ENCODE measurements around the gene GRID1. TPM values are rescaled to one million over a fixed set of nuclear protein-coding genes. Genes with fewer than 3 reads are reported as not detected.

The GRID1 gene
- total and polyA plus RNA-seq, 4 donors: 1.1 to 3.8 TPM; not detected in 2

- no peak for ATAC-seq (ENCODE audit: low FRiP score)
- no peaks in the 10 kb centered on the region for H3K4me1 ChIP-seq (ENCODE audit: control insufficient read depth in 1 of 2, insufficient read depth in 2 of 2, low read length in 2 of 2)
- 81 to 90% methylated on average over 6 of the region's 6 CpGs for WGBS, 2 donors
- no peaks in the 10 kb centered on the region for H3K9me3 ChIP-seq (ENCODE audit: control insufficient read depth, low read length)
- DNase-seq: no peak
- H3K27ac ChIP-seq (ENCODE audit: low read depth in 1 of 2, low read length in 2 of 2): no peak overlapping the region
- intact Hi-C loops (cut with DNase I): no loop called here
- H3K27me3 ChIP-seq (ENCODE audit: control insufficient read depth in 1 of 2, insufficient read depth in 2 of 2, low read length in 1 of 2): no peaks in the 10 kb centered on the region
- no peak overlapping the region for H3K4me3 ChIP-seq (ENCODE audit: low read length in 2 of 2)
- H3K36me3 ChIP-seq (ENCODE audit: control insufficient read depth in 1 of 2, insufficient read depth in 2 of 2, low read length in 1 of 2): no peaks in the 10 kb centered on the region
These were observed 446.3 kb downstream of the GRID1 start for GRCh38 chr10:85920311-85920710.

GRCh38 chr10:85919491-85920021 lies 447.0 kb downstream of the GRID1 start:
- Histone ChIP-seq H3K27ac (ENCODE audit: low read depth in 1 of 2, low read length in 2 of 2) (no peak overlapping the region), H3K9me3 (ENCODE audit: control insufficient read depth, low read length) (no peaks in the 10 kb centered on the region), H3K4me1 (ENCODE audit: control insufficient read depth in 1 of 2, insufficient read depth in 2 of 2, low read length in 2 of 2) (no peaks in the 10 kb centered on the region), H3K36me3 (ENCODE audit: control insufficient read depth in 1 of 2, insufficient read depth in 2 of 2, low read length in 1 of 2) (no peaks in the 10 kb centered on the region), H3K4me3 (ENCODE audit: low read length in 2 of 2) (no peak overlapping the region), H3K27me3 (ENCODE audit: control insufficient read depth in 1 of 2, insufficient read depth in 2 of 2, low read length in 1 of 2) (no peaks in the 10 kb centered on the region)
- ATAC-seq (ENCODE audit: low FRiP score) (no peak), DNase-seq (no peak)
- intact Hi-C loops (cut with DNase I): no loop called here
- WGBS, 2 donors: 2 to 6% methylated on average over 4 of the region's 4 CpGs

- no peak overlapping the region for H3K4me3 ChIP-seq (ENCODE audit: low read length in 2 of 2)
- no peak for DNase-seq
- no peak overlapping the region for H3K27ac ChIP-seq (ENCODE audit: low read depth in 1 of 2, low read length in 2 of 2)
- ATAC-seq (ENCODE audit: low FRiP score): no peak
- H3K36me3 ChIP-seq (ENCODE audit: control insufficient read depth in 1 of 2, insufficient read depth in 2 of 2, low read length in 1 of 2): no peaks in the 10 kb centered on the region
- no peaks in the 10 kb centered on the region for H3K4me1 ChIP-seq (ENCODE audit: control insufficient read depth in 1 of 2, insufficient read depth in 2 of 2, low read length in 2 of 2)
- 95 to 98% methylated on average over 3 of the region's 3 CpGs for WGBS, 2 donors
- intact Hi-C loops (cut with DNase I): no loop called here
- no peaks in the 10 kb centered on the region for H3K27me3 ChIP-seq (ENCODE audit: control insufficient read depth in 1 of 2, insufficient read depth in 2 of 2, low read length in 1 of 2)
- no peaks in the 10 kb centered on the region for H3K9me3 ChIP-seq (ENCODE audit: control insufficient read depth, low read length)
These were observed 448.2 kb downstream of the GRID1 start for GRCh38 chr10:85918371-85918770.

GRCh38 chr10:85917601-85918000 lies 449.0 kb downstream of the GRID1 start:
- no peak for ATAC-seq (ENCODE audit: low FRiP score)
- Histone ChIP-seq H3K36me3 (ENCODE audit: control insufficient read depth in 1 of 2, insufficient read depth in 2 of 2, low read length in 1 of 2) (no peaks in the 10 kb centered on the region), H3K4me1 (ENCODE audit: control insufficient read depth in 1 of 2, insufficient read depth in 2 of 2, low read length in 2 of 2) (no peaks in the 10 kb centered on the region), H3K27me3 (ENCODE audit: control insufficient read depth in 1 of 2, insufficient read depth in 2 of 2, low read length in 1 of 2) (no peaks in the 10 kb centered on the region), H3K4me3 (ENCODE audit: low read length in 2 of 2) (no peak overlapping the region), H3K9me3 (ENCODE audit: control insufficient read depth, low read length) (no peaks in the 10 kb centered on the region), H3K27ac (ENCODE audit: low read depth in 1 of 2, low read length in 2 of 2) (no peak overlapping the region)
- no peak for DNase-seq
- 90% methylated on average over 4 of the region's 4 CpGs for WGBS, 2 donors
- intact Hi-C loops (cut with DNase I): no loop called here

GRCh38 chr10:85916994-85917573 lies 449.5 kb downstream of the GRID1 start:
- ATAC-seq (ENCODE audit: low FRiP score) (no peak), DNase-seq (no peak)
- WGBS, 2 donors: 61 to 65% methylated on average over 2 of the region's 2 CpGs
- Histone ChIP-seq H3K4me1 (ENCODE audit: control insufficient read depth in 1 of 2, insufficient read depth in 2 of 2, low read length in 2 of 2) (no peaks in the 10 kb centered on the region), H3K27ac (ENCODE audit: low read depth in 1 of 2, low read length in 2 of 2) (no peak overlapping the region), H3K36me3 (ENCODE audit: control insufficient read depth in 1 of 2, insufficient read depth in 2 of 2, low read length in 1 of 2) (no peaks in the 10 kb centered on the region), H3K9me3 (ENCODE audit: control insufficient read depth, low read length) (no peaks in the 10 kb centered on the region), H3K4me3 (ENCODE audit: low read length in 2 of 2) (no peak overlapping the region), H3K27me3 (ENCODE audit: control insufficient read depth in 1 of 2, insufficient read depth in 2 of 2, low read length in 1 of 2) (no peaks in the 10 kb centered on the region)
- intact Hi-C loops (cut with DNase I): no loop called here

- intact Hi-C loops (cut with DNase I): no loop called here
- no peak for ATAC-seq (ENCODE audit: low FRiP score)
- 21 to 28% methylated on average over 5 of the region's 5 CpGs for WGBS, 2 donors
These were observed 450.3 kb downstream of the GRID1 start for GRCh38 chr10:85916286-85916685.

GRCh38 chr10:85915245-85915846 lies 451.2 kb downstream of the GRID1 start:
- Histone ChIP-seq H3K27me3 (ENCODE audit: control insufficient read depth in 1 of 2, insufficient read depth in 2 of 2, low read length in 1 of 2) (no peaks in the 10 kb centered on the region), H3K27ac (ENCODE audit: low read depth in 1 of 2, low read length in 2 of 2) (no peak overlapping the region), H3K36me3 (ENCODE audit: control insufficient read depth in 1 of 2, insufficient read depth in 2 of 2, low read length in 1 of 2) (no peaks in the 10 kb centered on the region), H3K4me1 (ENCODE audit: control insufficient read depth in 1 of 2, insufficient read depth in 2 of 2, low read length in 2 of 2) (no peaks in the 10 kb centered on the region), H3K9me3 (ENCODE audit: control insufficient read depth, low read length) (peaks cover under 1% of the 10 kb centered on the region), H3K4me3 (ENCODE audit: low read length in 2 of 2) (no peak overlapping the region)
- intact Hi-C loops (cut with DNase I): no loop called here
- ATAC-seq (ENCODE audit: low FRiP score) (no peak), DNase-seq (no peak)
- 95 to 97% methylated on average over 4 of the region's 4 CpGs for WGBS, 2 donors

More at GRCh38 chr10:85916286-85916685, 450.3 kb downstream of the GRID1 start:
- H3K4me3 ChIP-seq (ENCODE audit: low read length in 2 of 2): no peak overlapping the region
- H3K9me3 ChIP-seq (ENCODE audit: control insufficient read depth, low read length): no peaks in the 10 kb centered on the region
- no peaks in the 10 kb centered on the region for H3K36me3 ChIP-seq (ENCODE audit: control insufficient read depth in 1 of 2, insufficient read depth in 2 of 2, low read length in 1 of 2)
- H3K27me3 ChIP-seq (ENCODE audit: control insufficient read depth in 1 of 2, insufficient read depth in 2 of 2, low read length in 1 of 2): no peaks in the 10 kb centered on the region
- no peak for DNase-seq
- no peaks in the 10 kb centered on the region for H3K4me1 ChIP-seq (ENCODE audit: control insufficient read depth in 1 of 2, insufficient read depth in 2 of 2, low read length in 2 of 2)
- no peak overlapping the region for H3K27ac ChIP-seq (ENCODE audit: low read depth in 1 of 2, low read length in 2 of 2)

- no peak for DNase-seq
- intact Hi-C loops (cut with DNase I): no loop called here
- H3K4me1 ChIP-seq (ENCODE audit: control insufficient read depth in 1 of 2, insufficient read depth in 2 of 2, low read length in 2 of 2): no peaks in the 10 kb centered on the region
- no peak overlapping the region for H3K4me3 ChIP-seq (ENCODE audit: low read length in 2 of 2)
- H3K9me3 ChIP-seq (ENCODE audit: control insufficient read depth, low read length): peaks cover 1% of the 10 kb centered on the region
- H3K27ac ChIP-seq (ENCODE audit: low read depth in 1 of 2, low read length in 2 of 2): no peak overlapping the region
- no peaks in the 10 kb centered on the region for H3K36me3 ChIP-seq (ENCODE audit: control insufficient read depth in 1 of 2, insufficient read depth in 2 of 2, low read length in 1 of 2)
- no peak for ATAC-seq (ENCODE audit: low FRiP score)
- no peaks in the 10 kb centered on the region for H3K27me3 ChIP-seq (ENCODE audit: control insufficient read depth in 1 of 2, insufficient read depth in 2 of 2, low read length in 1 of 2)
- 95% methylated on average over 3 of the region's 3 CpGs for WGBS, 2 donors
These were observed 451.9 kb downstream of the GRID1 start for GRCh38 chr10:85914720-85915119.

GRCh38 chr10:85908462-85908861 lies 458.1 kb downstream of the GRID1 start:
- WGBS, 2 donors: 85 to 87% methylated on average over 3 of the region's 3 CpGs
- no peak for DNase-seq
- Histone ChIP-seq H3K4me1 (ENCODE audit: control insufficient read depth in 1 of 2, insufficient read depth in 2 of 2, low read length in 2 of 2) (no peaks in the 10 kb centered on the region), H3K4me3 (ENCODE audit: low read length in 2 of 2) (no peak overlapping the region), H3K27me3 (ENCODE audit: control insufficient read depth in 1 of 2, insufficient read depth in 2 of 2, low read length in 1 of 2) (no peaks in the 10 kb centered on the region), H3K27ac (ENCODE audit: low read depth in 1 of 2, low read length in 2 of 2) (no peak overlapping the region), H3K9me3 (ENCODE audit: control insufficient read depth, low read length) (peaks cover 1% of the 10 kb centered on the region), H3K36me3 (ENCODE audit: control insufficient read depth in 1 of 2, insufficient read depth in 2 of 2, low read length in 1 of 2) (no peaks in the 10 kb centered on the region)
- intact Hi-C loops (cut with DNase I): no loop called here
- ATAC-seq (ENCODE audit: low FRiP score): no peak
